Ovary (tissue), 9 donors: ENCODE results near the gene RHOC. TPM values are rescaled to one million over a fixed set of nuclear protein-coding genes. Genes with fewer than 3 reads are reported as not detected.

ENCODE experiments used
- DNase-seq, 5 donors: peaks; one replicate each; pipeline ENCODE4 v3.0.0-alpha.2; 2019 to 2020
- H3K27ac ChIP-seq, 2 donors: fragments of 200-600 bp; one replicate each; pipeline versions ENCODE4 v1.5.1 to v1.8.0; 2019 to 2022
- H3K27me3 ChIP-seq: fragments of 200-600 bp; one replicate; pipeline ENCODE4 v1.8.0; 2022
- H3K36me3 ChIP-seq: fragments of 200-600 bp; sonication (generic); one replicate; pipeline ENCODE4 v1.5.1; 2019
- H3K4me1 ChIP-seq: one replicate; pipeline ENCODE4 v1.8.1; 2013; ENCODE audit warnings: mild to moderate bottlenecking, moderate library complexity; ENCODE audit not compliant: insufficient read depth
- H3K4me3 ChIP-seq: fragments of 200-600 bp; sonication (generic); one replicate; pipeline ENCODE4 v1.5.1; 2017
- H3K9me3 ChIP-seq, 2 donors: fragments of 200-600 bp in 1 of 2; sonication (generic) in 1 of 2; one replicate each; pipeline versions ENCODE4 v1.5.1 to v1.8.1; 2013 to 2019; ENCODE audit warnings: mild to moderate bottlenecking in 1 of 2, moderate library complexity in 1 of 2
- EP300 ChIP-seq: sonication (generic); formaldehyde crosslinking; IDR thresholded peaks from one replicate; pipeline ENCODE4 v1.6.1; 2017; ENCODE audit warnings: antibody characterized with exemption
- POLR2A ChIP-seq: fragments of 450-650 bp; IDR thresholded peaks from one replicate; pipeline ENCODE4 v1.6.1; 2017; ENCODE audit warnings: antibody characterized with exemption, mild to moderate bottlenecking, moderate library complexity
- WGBS, 3 donors: extraction: QIAGEN DNeasy Blood & Tissue Kit in 1 of 3; methylation state at CpG; one replicate each; pipeline versions ENCODE4 v1.1.5 to v1.1.7; 2013 to 2017; 5-methylcytosine and 5-hydroxymethylcytosine counted together
- intact Hi-C, 4 donors: fragments of 100-400 bp; cut with DNase I; formaldehyde crosslinking; loops; one replicate each; pipeline versions ENCODE4 v1.11.0 to v1.15.1; 2022 to 2023
- polyA plus RNA-seq, 2 donors: library from polyadenylated mRNA; stranded (reverse); fragments of 200-250 nt in 1 of 2; fragments of 350-450 nt in 1 of 2; fragmentation: Illumina TruSeq in 1 of 2; extraction: RNeasy Lipid Tissue Mini Kit (QIAGEN cat#74804) in 1 of 2; gene quantifications; one replicate each; pipeline ENCODE4 v1.2.3, GENCODE V29; 2013 to 2014
- total RNA-seq, 7 donors: library from RNA; depleted of rRNA in 2 of 7; stranded (reverse); fragments of >200 nt in 2 of 7; fragmentation: NEBNext Ultra II Directional in 3 of 7; extraction: Animal tissue kit (Norgen Biotek cat#: 25700) in 3 of 7; gene quantifications; one replicate each; pipeline versions ENCODE4 v1.1.0 to v1.2.4, GENCODE V29; 2016 to 2023
- TF ChIP-seq, protein P1 (sequence below), 3 donors: fragments of 450-650 bp in 2 of 3; fragments of 200-600 bp in 1 of 3; IDR thresholded peaks; one replicate each; pipeline versions ENCODE4 v1.5.1 to v1.8.0; 2016 to 2022; ENCODE audit warnings: antibody characterized with exemption in 3 of 3, mild to moderate bottlenecking in 1 of 3
- donor health status: DM: no; HTN: no; CAD: no; lungs with moderate emphysema.
- donor health status: DM: no; HTN: no; CAD: no.
- donor health status: Bipolar disorder and iron deficiency.
- donor health status: DM: yes; HTN: yes; CAD: no.
- donor health status: DM: no; HTN: no; CAD: no.
- donor health status: DM: yes; HTN: yes; CAD: no.

Gene RHOC
- total and polyA plus RNA-seq, 9 donors: 177 to 308 (median 214) TPM

DNA sequence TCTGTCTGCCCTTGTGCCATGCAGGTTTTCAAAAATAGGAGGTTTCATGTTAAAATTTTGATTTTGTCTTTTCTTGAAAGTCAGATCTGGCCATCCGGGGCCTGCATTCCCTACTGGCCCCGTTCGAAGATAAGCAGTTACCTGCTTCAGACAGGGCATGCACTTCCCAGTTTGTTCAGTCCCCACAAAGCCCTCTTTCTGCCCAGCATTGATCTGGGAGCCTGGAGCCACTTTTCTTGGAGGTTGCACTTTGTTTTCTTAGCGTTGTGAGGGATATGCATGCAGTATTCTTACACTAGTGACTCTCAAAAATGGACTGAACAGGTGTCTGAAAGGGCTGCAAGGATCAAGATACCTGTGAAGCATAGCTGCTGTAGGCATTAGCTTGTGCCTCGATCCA is 21.0 kb downstream of the RHOC start:
- 91 to 94% (median 92%) methylated on average over 5 of the region's 5 CpGs for WGBS, 3 donors
- Histone ChIP-seq H3K4me3 (no peak overlapping the region), H3K27me3 (no peaks in the 10 kb centered on the region), H3K9me3 (no peaks in the 10 kb centered on the region), H3K27ac (no peak overlapping the region), H3K36me3 (no peaks in the 10 kb centered on the region), H3K4me1 (peaks cover 4% of the 10 kb centered on the region)
- no peak for TF ChIP-seq POLR2A
- TF ChIP-seq, protein P1, sequence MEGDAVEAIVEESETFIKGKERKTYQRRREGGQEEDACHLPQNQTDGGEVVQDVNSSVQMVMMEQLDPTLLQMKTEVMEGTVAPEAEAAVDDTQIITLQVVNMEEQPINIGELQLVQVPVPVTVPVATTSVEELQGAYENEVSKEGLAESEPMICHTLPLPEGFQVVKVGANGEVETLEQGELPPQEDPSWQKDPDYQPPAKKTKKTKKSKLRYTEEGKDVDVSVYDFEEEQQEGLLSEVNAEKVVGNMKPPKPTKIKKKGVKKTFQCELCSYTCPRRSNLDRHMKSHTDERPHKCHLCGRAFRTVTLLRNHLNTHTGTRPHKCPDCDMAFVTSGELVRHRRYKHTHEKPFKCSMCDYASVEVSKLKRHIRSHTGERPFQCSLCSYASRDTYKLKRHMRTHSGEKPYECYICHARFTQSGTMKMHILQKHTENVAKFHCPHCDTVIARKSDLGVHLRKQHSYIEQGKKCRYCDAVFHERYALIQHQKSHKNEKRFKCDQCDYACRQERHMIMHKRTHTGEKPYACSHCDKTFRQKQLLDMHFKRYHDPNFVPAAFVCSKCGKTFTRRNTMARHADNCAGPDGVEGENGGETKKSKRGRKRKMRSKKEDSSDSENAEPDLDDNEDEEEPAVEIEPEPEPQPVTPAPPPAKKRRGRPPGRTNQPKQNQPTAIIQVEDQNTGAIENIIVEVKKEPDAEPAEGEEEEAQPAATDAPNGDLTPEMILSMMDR (IDR thresholded peaks at IDR 0.05): no peak
- TF ChIP-seq EP300: no peak
- no peak for DNase-seq
- intact Hi-C loops: no loop called here

DNA sequence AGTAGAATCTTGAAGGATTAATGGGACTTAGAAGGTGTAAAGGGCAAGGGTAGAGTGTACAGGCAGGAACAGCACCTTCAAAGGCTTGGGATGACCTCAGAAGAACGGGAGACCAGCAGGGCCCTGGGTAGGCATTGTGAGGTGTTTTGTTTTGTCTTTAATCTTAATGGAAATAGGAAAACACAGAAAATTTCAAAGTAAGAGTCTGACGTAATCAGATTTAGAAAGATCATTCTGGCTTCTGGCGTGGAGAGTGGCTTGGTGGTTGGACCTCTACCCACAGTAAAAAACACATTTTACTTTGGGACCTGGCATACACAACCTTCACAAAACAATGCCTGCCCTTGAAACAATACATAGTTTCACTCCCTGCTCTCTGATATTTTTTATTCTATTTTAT is 28.3 kb downstream of the RHOC start:
- intact Hi-C loops: no loop called here
- peaks cover 2% of the 10 kb centered on the region for H3K4me1 ChIP-seq
- H3K27ac ChIP-seq: no peak overlapping the region
- 80 to 85% (median 81%) methylated on average over 3 of the region's 3 CpGs for WGBS, 3 donors
- DNase-seq: no peak
- no peaks in the 10 kb centered on the region for H3K27me3 ChIP-seq
- H3K9me3 ChIP-seq: no peaks in the 10 kb centered on the region
- no peak for TF ChIP-seq EP300
- TF ChIP-seq POLR2A: no peak
- TF ChIP-seq, protein P1 (IDR thresholded peaks at IDR 0.05): no peak
- H3K4me3 ChIP-seq: no peak overlapping the region
- H3K36me3 ChIP-seq: no peaks in the 10 kb centered on the region

DNA sequence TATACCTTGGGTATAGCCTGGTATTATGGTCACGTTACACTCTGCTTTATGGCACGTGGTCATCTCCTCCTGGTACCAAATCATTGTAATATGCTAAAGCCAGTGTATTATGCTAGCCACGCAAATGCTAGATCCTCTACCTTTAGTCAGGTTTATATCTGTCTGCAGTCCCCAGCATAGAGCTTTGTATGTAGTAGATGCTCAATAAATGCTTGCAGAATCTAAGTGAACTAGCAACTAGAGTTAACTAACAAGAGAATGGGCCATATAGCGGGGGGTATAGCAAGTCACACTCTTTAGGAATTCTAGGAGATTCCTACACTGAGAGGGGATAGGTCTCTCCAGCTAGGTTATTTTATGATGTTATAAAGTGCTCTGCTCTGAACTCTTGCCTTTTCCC is 29.4 kb downstream of the RHOC start:
- Histone ChIP-seq H3K27ac (no peak overlapping the region), H3K36me3 (no peaks in the 10 kb centered on the region), H3K27me3 (no peaks in the 10 kb centered on the region), H3K9me3 (no peaks in the 10 kb centered on the region), H3K4me3 (no peak overlapping the region), H3K4me1 (peaks cover 4% of the 10 kb centered on the region)
- TF ChIP-seq, protein P1 (IDR thresholded peaks at IDR 0.05): no peak
- TF ChIP-seq POLR2A: no peak
- no peak for TF ChIP-seq EP300
- 98 to 99% (median 98%) methylated on average over 4 of the region's 4 CpGs for WGBS, 3 donors
- no peak for DNase-seq
- intact Hi-C loops: no loop called here

DNA sequence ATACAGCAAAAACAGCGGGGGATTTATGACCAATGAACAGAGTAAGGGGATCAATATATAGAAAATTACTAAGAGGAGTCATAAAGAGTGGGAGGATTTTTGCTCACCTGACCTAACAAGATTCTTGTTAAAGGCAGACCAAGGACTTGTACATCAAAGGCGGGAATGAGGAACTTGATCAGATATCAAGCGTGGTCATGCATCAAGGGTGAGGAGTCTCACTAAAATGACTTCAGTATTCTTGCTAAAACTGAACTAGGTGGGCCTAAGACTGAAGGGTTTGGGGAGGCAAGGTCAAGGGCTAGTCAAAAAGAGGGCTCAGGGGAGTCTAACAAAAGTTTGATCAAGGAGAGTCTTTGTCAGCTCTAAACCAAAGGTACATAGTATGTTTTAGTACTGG is 30.4 kb downstream of the RHOC start:
- Histone ChIP-seq H3K36me3 (no peaks in the 10 kb centered on the region), H3K27ac (no peak overlapping the region), H3K27me3 (no peaks in the 10 kb centered on the region), H3K9me3 (no peaks in the 10 kb centered on the region), H3K4me3 (no peak overlapping the region), H3K4me1 (peaks cover 4% of the 10 kb centered on the region)
- no peak for TF ChIP-seq EP300
- TF ChIP-seq POLR2A: no peak
- TF ChIP-seq, protein P1 (IDR thresholded peaks at IDR 0.05): no peak
- 94 to 98% (median 95%) methylated on average over 3 of the region's 3 CpGs for WGBS, 3 donors
- intact Hi-C loops: no loop called here
- DNase-seq: no peak
